Activated T-helper 1 cell treated with anti-CD3 and anti-CD28 coated beads, Interleukin-12 subunit alpha, Interleukin-12 subunit beta, Interleukin-2, Interleukin-4 antibody, amounts not matched to agents 30 ng/mL and 10 ng/mL and 1 ng/mL, durations not matched to agents 14 hours and 24 hours and 36 hours (primary cell): ENCODE results near the gene CFAP410. TPM values are rescaled to one million over a fixed set of nuclear protein-coding genes. Genes with fewer than 3 reads are reported as not detected.
"Not testable (repeated sequence)": the region's sequence is repeated elsewhere in the genome, so short reads cannot be mapped to it uniquely, and the experiment has no call there.

ENCODE experiments used
- DNase-seq: peaks from one replicate; pipeline ENCODE4 v3.0.0; 2021; ENCODE audit warnings: low spot score
- H3K27ac Mint-ChIP-seq: one replicate; pipeline ENCODE4 v1.8.0; 2021; ENCODE audit warnings: mild to moderate bottlenecking, mixed read lengths
- H3K27me3 Mint-ChIP-seq: one replicate; pipeline ENCODE4 v1.8.0; 2022; ENCODE audit warnings: mild to moderate bottlenecking, moderate library complexity, mixed read lengths; ENCODE audit not compliant: insufficient read depth
- H3K36me3 Mint-ChIP-seq: one replicate; pipeline ENCODE4 v1.8.0; 2021; ENCODE audit warnings: low read depth, mixed read lengths
- H3K4me1 Mint-ChIP-seq: one replicate; pipeline ENCODE4 v1.8.0; 2021; ENCODE audit warnings: low read depth, mixed read lengths
- H3K4me3 Mint-ChIP-seq: one replicate; pipeline ENCODE4 v1.8.0; 2021; ENCODE audit warnings: mild to moderate bottlenecking, moderate library complexity, mixed read lengths
- H3K9me3 Mint-ChIP-seq: one replicate; pipeline ENCODE4 v1.8.0; 2021; ENCODE audit warnings: mixed read lengths
- intact Hi-C: fragments of 100-400 bp; cut with micrococcal nuclease; formaldehyde crosslinking; loops from one replicate; pipeline ENCODE4 v1.15.1; 2024
- total RNA-seq: library from RNA; stranded (reverse); gene quantifications from 2 replicates; pipeline ENCODE4 v1.2.3, GENCODE V29; 2022

CFAP410 gene
- total RNA-seq, 1 donor from 2014 or later, result 17.8 TPM

DNA sequence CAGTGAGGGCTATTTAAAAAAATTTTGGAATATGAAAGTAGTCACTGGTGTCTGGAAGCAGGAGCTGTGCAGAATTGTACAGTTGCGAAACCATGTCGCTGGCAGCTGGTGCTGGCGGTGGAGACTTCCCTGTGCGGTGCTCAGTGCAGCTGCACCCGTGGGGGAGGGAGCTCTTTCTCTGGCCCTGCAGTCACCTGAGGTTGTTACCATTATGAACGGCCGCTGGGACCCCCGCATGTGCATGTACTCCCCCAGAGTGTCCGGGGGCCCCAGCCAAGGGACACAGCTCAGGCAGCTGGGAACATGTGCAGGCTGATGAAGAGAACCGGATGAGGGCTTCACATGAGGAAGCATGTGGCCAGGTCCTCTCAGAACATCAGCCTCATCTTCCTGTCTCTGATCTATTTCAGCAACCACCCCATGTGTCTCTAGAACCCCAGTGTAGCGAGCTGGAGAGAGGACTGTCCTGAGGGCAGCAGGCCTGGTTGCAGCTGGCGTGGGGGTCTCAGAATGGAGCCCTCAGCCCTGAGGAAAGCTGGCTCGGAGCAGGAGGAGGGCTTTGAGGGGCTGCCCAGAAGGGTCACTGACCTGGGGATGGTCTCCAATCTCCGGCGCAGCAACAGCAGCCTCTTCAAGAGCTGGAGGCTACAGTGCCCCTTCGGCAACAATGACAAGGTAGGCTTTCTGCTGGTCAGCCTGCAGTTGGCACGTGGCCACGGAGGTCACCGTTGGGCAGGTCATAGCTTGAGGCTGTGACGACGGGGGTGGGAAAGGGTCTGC lies 14.2 kb upstream of the CFAP410 start, which contains the start of gene TRPM2:
Gene TRPM2 (plus strand): TSS at position 431 of the 780 bp plus-strand sequence. CDS start 80 bp downstream, at position 511.
- Mint-ChIP-seq H3K36me3 (peaks cover 11% of the 10 kb centered on the region), H3K4me1 (peaks cover 50% of the 10 kb centered on the region), H3K9me3 (no peaks in the 10 kb centered on the region), H3K4me3 (peak within 1 kb of the TSS; percentile 81), H3K27me3 (peaks cover 19% of the 10 kb centered on the region), H3K27ac (peak within 1 kb of the TSS; percentile 88)
- DNase-seq, result peak; percentile 24
- intact Hi-C loops, result loop anchor here (5.0 kb wide), 1 partner anchor 124 kb away; no protein-coding TSS in a partner anchor

DNA sequence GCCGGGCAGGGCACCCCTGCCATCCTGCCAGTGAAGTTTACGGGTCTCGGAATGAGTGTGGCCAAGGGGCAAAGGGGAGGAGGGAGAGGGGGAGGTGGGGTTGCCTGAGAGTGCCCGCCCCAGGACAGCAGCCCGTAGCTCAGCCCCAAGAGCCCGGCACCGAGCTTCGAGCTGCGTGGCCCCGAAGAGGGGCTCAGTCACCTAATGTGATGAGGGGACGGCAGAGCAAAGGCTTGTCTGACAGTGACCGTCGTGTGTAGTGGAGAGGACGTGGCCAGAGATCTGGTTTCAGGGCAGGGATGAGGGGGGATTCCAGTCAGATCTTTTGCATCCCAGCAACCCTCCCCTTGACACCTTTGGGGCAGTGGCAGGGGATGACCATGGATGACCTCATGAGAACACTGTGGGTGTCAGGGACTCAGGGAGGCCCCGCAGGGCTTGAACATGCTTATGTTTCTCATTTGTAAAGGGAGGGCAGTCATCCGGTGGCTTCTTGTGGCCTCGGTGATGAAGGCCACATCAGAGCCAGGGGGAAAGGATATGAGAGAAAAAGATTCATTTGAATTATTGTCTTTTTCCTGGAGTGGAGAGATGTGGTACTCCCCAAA lies 13.2 kb upstream of the CFAP410 start:
- Mint-ChIP-seq H3K27ac (peak overlapping the region; percentile 88), H3K9me3 (no peaks in the 10 kb centered on the region), H3K4me1 (peaks cover 50% of the 10 kb centered on the region), H3K27me3 (peaks cover 19% of the 10 kb centered on the region), H3K36me3 (peaks cover 5% of the 10 kb centered on the region), H3K4me3 (peak overlapping the region; percentile 81)
- intact Hi-C loops, result loop anchor here (5.0 kb wide), 1 partner anchor 125 kb away; no protein-coding TSS in a partner anchor
- DNase-seq, result no peak

DNA sequence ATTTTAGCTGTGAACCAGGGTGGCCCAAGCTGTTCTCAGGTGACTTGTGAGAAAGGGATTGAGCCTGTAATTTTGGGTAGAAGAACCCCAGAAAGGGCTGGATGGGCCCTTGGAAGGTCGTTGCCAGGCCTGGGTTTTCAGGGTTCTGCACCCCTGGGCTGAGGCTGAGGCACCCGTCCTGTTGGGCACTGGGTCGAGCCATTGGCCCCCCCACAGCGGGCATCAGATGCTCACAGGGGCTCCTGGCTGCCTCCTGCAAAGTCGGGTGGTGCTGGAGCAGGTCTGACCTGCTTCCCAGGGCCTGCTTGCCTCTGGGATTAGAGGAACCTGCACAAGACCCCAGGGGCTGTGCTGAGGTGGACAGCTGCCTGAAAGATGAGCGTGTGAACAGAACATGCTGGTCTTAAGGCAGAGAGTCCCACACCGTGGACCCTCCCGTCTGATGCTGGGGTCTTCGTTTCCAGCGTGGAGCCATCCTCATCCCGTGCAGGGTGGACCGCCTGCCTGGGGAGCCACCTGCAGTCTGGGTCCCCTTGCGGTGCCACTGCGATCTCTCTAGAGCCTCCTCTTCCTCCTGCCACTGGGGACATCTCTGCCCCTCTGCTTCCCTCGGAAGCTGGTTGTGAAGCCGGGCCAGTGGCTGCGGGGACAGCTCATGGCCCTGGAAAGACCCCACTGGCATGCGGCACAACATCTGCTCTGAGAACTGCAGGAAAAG lies 12.5 kb upstream of the CFAP410 start:
- Mint-ChIP-seq H3K9me3 (no peaks in the 10 kb centered on the region), H3K36me3 (peaks cover 5% of the 10 kb centered on the region)

DNA sequence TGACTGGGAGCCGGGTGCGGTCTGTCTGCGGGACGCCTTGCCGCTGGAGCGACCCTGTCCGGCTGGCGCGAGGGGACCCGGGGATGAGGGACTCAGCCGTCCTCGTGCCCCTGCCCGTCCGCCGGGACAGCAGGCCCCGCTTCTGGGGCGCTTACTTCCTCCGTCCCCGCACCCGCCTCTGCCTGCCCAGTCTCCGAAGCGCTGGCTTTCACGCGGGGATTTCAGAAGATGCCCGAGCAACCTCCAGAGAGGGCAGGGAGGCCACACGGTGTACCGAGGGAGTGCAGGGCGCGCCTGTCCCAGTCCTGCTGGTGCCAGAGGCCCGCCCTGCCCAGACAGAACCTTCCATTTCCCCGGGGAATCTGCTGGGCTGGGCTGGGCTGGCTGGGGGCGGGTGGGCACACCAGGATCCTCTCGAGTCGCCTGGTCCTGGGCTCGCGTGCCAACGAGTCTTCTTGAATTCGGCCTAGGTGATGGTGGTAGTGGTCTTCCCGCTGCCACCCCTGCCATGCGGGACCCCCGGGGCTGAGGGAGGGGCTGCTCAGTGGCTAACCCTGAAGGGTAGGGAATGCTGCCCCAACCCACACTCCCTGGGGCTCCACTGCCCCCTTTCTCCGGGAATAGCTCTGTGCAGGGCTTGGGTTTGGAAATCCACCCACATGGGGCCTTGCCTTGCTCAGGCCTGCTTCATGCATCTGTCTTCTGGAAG lies 11.7 kb upstream of the CFAP410 start:
- H3K4me3 Mint-ChIP-seq, result no peak overlapping the region
- H3K36me3 Mint-ChIP-seq, result peaks cover 4% of the 10 kb centered on the region
- no peak for DNase-seq
- intact Hi-C loops, result loop anchor here (5.0 kb wide), 1 partner anchor 126 kb away; no protein-coding TSS in a partner anchor
- H3K27me3 Mint-ChIP-seq, result peaks cover 23% of the 10 kb centered on the region
- no peak overlapping the region for H3K27ac Mint-ChIP-seq
- peaks cover 38% of the 10 kb centered on the region for H3K4me1 Mint-ChIP-seq
- H3K9me3 Mint-ChIP-seq, result no peaks in the 10 kb centered on the region

More for the DNA sequence above, 12.5 kb upstream of the CFAP410 start:
- intact Hi-C loops, result loop anchor here (5.0 kb wide), 1 partner anchor 126 kb away; no protein-coding TSS in a partner anchor
- no peak for DNase-seq
- Mint-ChIP-seq H3K27ac (no peak overlapping the region), H3K4me3 (no peak overlapping the region), H3K27me3 (peaks cover 19% of the 10 kb centered on the region), H3K4me1 (peaks cover 45% of the 10 kb centered on the region)

DNA sequence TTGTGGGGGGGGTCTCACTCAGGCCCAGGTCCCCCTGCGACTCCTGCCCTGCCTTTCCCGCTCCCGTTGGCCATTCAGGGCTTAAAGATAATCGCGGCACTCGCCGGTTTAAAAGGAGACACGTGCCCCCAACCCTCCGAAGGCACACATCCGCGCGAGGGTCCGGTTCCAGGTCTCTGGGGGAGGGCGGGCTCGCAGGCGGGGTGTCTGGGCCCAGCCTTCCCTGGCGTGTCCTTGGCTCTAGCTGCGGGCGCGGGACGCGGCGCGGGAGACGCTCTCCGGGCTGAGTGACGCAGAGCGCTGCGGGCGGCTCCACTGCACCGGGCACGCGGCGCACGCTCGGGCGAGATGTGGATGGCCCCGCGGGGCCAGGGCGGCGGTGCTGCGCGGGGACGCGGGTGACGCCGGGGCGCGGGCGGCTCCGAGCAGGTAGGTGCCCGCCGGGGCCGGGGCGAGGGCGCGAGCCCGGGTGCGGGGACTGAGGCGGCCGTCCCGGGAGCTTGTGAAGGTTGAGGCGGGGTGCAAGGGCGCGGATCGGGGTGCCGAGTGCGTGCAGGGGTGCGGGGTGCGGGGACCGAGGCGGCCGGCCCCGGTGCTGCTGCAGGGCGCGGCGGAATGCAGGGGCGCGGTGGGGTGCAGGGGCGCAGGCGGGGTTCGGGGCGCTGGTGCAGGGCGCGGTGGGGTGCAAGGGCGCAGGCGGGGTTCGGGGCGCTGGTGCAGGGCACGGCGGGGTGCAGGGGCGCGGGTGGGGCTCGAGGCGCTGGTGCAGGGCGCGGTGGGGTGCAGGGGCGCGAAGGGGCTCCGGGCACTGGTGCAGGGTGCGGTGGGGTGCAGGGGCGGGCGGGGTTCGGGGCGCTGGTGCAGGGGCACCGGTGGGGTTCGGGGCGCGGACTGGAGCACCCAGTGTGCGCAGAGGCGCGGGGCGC lies 10.9 kb upstream of the CFAP410 start:
- Mint-ChIP-seq H3K27ac (no peak overlapping the region), H3K36me3 (no peaks in the 10 kb centered on the region), H3K4me1 (peaks cover 30% of the 10 kb centered on the region), H3K4me3 (no peak overlapping the region), H3K9me3 (no peaks in the 10 kb centered on the region), H3K27me3 (peaks cover 23% of the 10 kb centered on the region)
- intact Hi-C loops, result loop anchor here (5.0 to 10.0 kb wide), 2 partner anchors 105 to 127 kb away; partner anchors contain the start of gene LRRC3
- no peak for DNase-seq

DNA sequence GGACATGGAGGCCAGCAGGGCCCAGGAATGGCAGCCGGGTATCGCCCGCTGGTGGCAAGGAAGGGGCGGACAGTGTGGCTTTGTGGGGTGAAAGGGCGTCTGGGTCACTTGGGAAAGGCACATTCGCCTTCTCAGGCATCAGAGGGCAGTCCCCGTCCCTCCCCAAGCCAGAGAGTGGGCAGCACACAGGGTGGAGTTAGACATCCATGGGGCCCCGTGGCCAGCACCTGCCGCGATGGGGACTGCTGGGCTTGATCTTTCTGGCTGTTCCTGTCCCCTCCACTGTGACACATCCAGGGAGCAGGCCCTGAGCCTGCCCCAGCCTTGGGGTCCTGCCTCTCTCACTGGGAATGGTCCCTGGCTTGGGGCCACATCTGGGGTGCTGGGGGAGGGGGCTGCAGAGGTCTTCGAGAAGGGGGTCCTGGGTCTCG lies 10.2 kb upstream of the CFAP410 start:
- peaks cover 25% of the 10 kb centered on the region for H3K27me3 Mint-ChIP-seq
- no peaks in the 10 kb centered on the region for H3K9me3 Mint-ChIP-seq
- no peak for DNase-seq
- intact Hi-C loops, result loop anchor here (10.0 kb wide), 1 partner anchor 105 kb away; the partner anchor contains the start of gene LRRC3
- H3K4me3 Mint-ChIP-seq, result no peak overlapping the region
- H3K27ac Mint-ChIP-seq, result no peak overlapping the region
- H3K36me3 Mint-ChIP-seq, result no peaks in the 10 kb centered on the region
- peaks cover 23% of the 10 kb centered on the region for H3K4me1 Mint-ChIP-seq

DNA sequence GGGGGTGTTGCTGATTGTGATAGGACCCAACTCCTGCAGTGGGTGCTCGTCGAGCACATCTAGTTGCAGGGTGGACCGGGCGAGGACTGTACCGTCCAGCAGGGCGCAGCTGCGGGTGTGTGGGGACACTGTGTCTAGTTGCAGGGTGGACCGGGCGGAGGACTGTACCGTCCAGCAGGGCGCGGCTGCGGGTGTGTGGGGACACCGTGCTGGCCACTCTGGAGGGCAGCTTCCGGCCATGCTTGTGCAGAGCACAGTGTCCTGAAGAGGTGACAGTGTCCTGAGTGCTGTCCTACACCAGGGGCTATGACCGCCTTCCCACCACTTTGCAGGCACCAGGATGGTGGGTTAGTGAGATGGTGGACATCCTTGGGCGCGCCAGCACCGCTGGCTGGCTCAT lies 9.7 kb upstream of the CFAP410 start:
- Mint-ChIP-seq H3K9me3 (no peaks in the 10 kb centered on the region), H3K27ac (no peak overlapping the region), H3K4me1 (peaks cover 17% of the 10 kb centered on the region), H3K27me3 (peaks cover 25% of the 10 kb centered on the region), H3K36me3 (no peaks in the 10 kb centered on the region), H3K4me3 (no peak overlapping the region)
- no peak for DNase-seq
- intact Hi-C loops, result loop anchor here (10.0 kb wide), 1 partner anchor 106 kb away; the partner anchor contains the start of gene LRRC3

DNA sequence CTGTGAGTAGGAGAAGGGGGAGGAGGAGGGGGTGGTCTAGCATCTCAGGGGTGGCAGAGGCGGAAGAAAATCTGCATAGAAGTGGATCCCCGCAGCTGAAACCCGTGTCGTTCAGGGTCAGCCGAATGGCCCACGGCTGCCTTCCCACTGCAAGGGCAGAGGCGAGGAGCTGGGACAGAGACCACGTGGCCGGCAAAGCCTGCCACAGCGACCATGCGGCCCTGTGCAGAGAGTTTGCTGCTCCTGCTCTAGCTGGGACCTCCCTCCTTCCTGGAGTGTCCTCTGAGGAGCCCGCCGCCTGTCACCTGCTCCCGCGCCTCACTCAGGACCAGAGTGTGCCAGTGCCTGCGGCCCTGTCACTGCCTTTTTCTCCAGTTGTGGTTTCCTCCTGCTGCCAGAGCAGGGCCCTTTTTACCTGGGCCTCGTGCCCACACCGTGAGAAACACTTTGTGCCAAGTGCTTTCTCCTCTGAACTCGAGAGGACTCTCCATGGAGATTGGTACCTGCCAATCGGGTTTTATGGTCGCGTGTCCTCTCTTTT lies 8.8 kb upstream of the CFAP410 start:
- Mint-ChIP-seq H3K27me3 (peaks cover 22% of the 10 kb centered on the region), H3K4me3 (no peak overlapping the region), H3K4me1 (peaks cover 8% of the 10 kb centered on the region), H3K27ac (no peak overlapping the region), H3K9me3 (no peaks in the 10 kb centered on the region), H3K36me3 (no peaks in the 10 kb centered on the region)
- no peak for DNase-seq
- intact Hi-C loops, result loop anchor here (10.0 kb wide), 1 partner anchor 107 kb away; the partner anchor contains the start of gene LRRC3

DNA sequence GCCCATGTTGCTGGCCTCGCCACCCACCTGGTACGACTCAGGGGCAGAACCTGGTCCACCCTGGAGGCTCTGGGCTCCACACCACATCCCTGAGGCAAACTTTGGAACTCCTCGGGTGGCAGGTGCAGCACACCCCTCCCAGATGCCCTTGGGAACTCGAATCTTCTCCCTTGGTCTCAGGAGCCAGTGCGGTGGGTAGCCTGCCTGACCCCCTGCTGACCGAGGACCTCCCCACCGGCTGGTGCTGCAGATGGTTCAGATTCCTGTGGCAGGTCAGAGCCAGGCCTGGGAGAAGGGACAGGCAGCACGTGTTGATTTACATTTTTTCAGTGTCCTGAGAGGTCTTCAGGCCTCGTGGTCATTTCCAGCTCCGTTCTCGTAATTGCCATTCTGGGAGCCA lies 6.3 kb upstream of the CFAP410 start:
- Mint-ChIP-seq H3K27me3 (peaks cover 15% of the 10 kb centered on the region), H3K27ac (no peak overlapping the region), H3K9me3 (no peaks in the 10 kb centered on the region), H3K4me1 (peaks cover 2% of the 10 kb centered on the region), H3K36me3 (no peaks in the 10 kb centered on the region), H3K4me3 (no peak overlapping the region)
- intact Hi-C loops, result loop anchor here (10.0 kb wide), 1 partner anchor 109 kb away; the partner anchor contains the start of gene LRRC3
- no peak for DNase-seq

DNA sequence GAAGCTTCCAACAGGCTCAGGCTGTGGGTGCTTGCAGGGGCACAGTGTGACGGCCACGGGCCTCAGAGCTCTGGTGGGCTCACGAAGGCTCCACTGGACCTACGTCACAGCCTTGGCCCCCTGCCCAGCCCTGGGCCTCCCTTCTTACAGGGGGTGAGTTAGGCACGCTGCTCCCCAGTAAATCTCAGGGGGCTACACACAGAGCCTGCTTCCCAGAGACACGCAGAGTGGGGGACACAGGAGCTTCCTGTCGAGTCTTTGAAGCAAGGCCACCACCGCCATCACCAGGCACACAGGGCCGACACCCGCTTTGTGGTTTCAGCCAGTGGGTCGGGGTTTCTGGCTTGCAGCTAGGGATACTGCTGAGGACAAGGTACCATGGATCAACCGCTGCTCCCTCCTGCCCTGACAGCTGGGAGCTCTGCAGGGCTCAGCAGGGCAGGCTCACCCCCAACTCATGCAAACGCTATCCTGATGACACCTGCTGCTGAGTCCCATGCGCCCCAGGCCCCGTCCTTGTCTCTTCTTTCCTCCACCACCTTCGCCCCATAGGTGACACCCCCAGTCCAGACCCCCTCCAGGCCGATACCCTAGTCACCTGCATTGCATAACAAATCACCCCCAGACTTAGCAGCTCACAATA lies 5.5 kb upstream of the CFAP410 start:
- Mint-ChIP-seq H3K9me3 (no peaks in the 10 kb centered on the region), H3K36me3 (no peaks in the 10 kb centered on the region), H3K27me3 (peaks cover 15% of the 10 kb centered on the region), H3K4me1 (peaks cover 11% of the 10 kb centered on the region), H3K4me3 (no peak overlapping the region), H3K27ac (no peak overlapping the region)
- intact Hi-C loops, result loop anchor here (10.0 kb wide), 1 partner anchor 110 kb away; the partner anchor contains the start of gene LRRC3
- DNase-seq, result no peak

DNA sequence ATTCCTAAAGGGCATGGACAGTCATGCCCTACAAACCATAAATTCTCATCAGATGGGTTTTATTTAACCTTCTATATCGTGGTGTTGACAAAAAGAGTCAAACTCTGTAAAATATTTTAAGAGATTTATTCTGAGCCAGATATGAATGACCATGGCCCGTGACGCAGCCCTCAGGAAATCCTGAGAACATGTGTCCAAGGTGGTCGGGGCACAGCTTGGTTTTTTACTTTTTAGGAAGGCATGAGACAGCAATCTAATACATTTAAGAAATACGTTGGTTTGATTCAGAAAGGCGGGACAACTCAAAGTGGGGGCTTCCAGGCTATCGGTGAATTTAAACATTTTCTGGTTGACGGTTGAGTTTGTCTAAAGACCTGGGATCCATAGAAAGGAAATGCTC lies 3.8 kb upstream of the CFAP410 start:
- intact Hi-C loops, result loop anchor here (10.0 kb wide), 1 partner anchor 112 kb away; the partner anchor contains the start of gene LRRC3
- not testable (repeated sequence) for H3K9me3 Mint-ChIP-seq, H3K27ac Mint-ChIP-seq, H3K36me3 Mint-ChIP-seq, DNase-seq, H3K4me3 Mint-ChIP-seq, H3K27me3 Mint-ChIP-seq
- H3K4me1 Mint-ChIP-seq, result peaks cover 18% of the 10 kb centered on the region
